IMR-90 (cell line): ENCODE data around the gene CUL1. TPM values are rescaled to one million over a fixed set of nuclear protein-coding genes. Genes with fewer than 3 reads are reported as not detected.

Source experiments
- ATAC-seq: fragments of 200-7000 bp; cut with Tn5 transposase; 2 replicates; pipeline ENCODE4 v1.9.1; 2020; ENCODE audit warnings: low read depth, mild to moderate bottlenecking, moderate library complexity
- BruUV-seq: library from RNA; stranded (reverse); fragments of 400-500 nt; replicated peaks from 2 replicates; lab custom pipeline; 2021; lab: Mats Ljungman, UMichigan
- CTCF ChIA-PET: fragments of 300-600 bp; formaldehyde crosslinking; extraction: SDS; loops from one replicate; lab custom pipeline; 2021; ENCODE audit warnings: antibody characterized with exemption; lab: Yijun Ruan, JAX
- POLR2A ChIA-PET: fragments of 300-600 bp; sonication (Branson Sonifier 250); formaldehyde crosslinking; loops from one replicate; lab custom pipeline; 2022; ENCODE audit warnings: antibody characterized with exemption; ENCODE audit not compliant: unreplicated experiment; lab: Charles Lee
- DNase-seq: peaks from one replicate; pipeline ENCODE4 v3.0.0; 2013
- H2AFZ ChIP-seq: replicated peaks from 2 replicates; pipeline ENCODE3; 2013; ENCODE audit warnings: low read length, mild to moderate bottlenecking; ENCODE audit not compliant: poor library complexity
- H2AK5ac ChIP-seq: 2 replicates; pipeline ENCODE4 v1.6.1; 2013; ENCODE audit warnings: low read depth, low read length, inconsistent platforms
- H2AK9ac ChIP-seq: replicated peaks from 2 replicates; pipeline ENCODE3; 2013; ENCODE audit warnings: mild to moderate bottlenecking, low read depth, low read length, moderate library complexity; ENCODE audit not compliant: poor library complexity
- H2BK120ac ChIP-seq: 2 replicates; pipeline ENCODE4 v1.6.1; 2013; ENCODE audit warnings: low read depth, low read length, inconsistent platforms
- H2BK15ac ChIP-seq: 3 replicates; pipeline ENCODE4 v1.6.1; 2013; ENCODE audit warnings: low read depth, low read length, inconsistent platforms
- H2BK20ac ChIP-seq: 2 replicates; pipeline ENCODE4 v1.6.1; 2013; ENCODE audit warnings: low read depth, mild to moderate bottlenecking, inconsistent platforms, low read length, moderate library complexity
- H2BK5ac ChIP-seq: 2 replicates; pipeline ENCODE4 v1.6.1; 2013; ENCODE audit warnings: mild to moderate bottlenecking, low read depth, low read length, inconsistent platforms; ENCODE audit not compliant: poor library complexity, severe bottlenecking
- H3K14ac ChIP-seq: replicated peaks from 2 replicates; pipeline ENCODE4 v1.6.1; 2013; ENCODE audit warnings: low read depth, low read length, inconsistent platforms
- H3K18ac ChIP-seq: 2 replicates; pipeline ENCODE4 v1.6.1; 2013; ENCODE audit warnings: low read depth, low read length, control low read depth
- H3K23ac ChIP-seq: 2 replicates; pipeline ENCODE4 v1.6.1; 2013; ENCODE audit warnings: low read depth, low read length, inconsistent platforms
- H3K27ac ChIP-seq: 2 replicates; pipeline ENCODE4 v1.5.1; 2013; ENCODE audit warnings: mild to moderate bottlenecking, control low read depth, low read length; ENCODE audit not compliant: insufficient read depth
- H3K27me3 ChIP-seq: 2 replicates; pipeline ENCODE4 v1.6.1; 2013; ENCODE audit warnings: low read length; ENCODE audit not compliant: control insufficient read depth, insufficient read depth
- H3K36me3 ChIP-seq: 2 replicates; pipeline ENCODE4 v1.6.1; 2013; ENCODE audit warnings: low read length, mixed read lengths; ENCODE audit not compliant: control insufficient read depth, insufficient read depth
- H3K4ac ChIP-seq: 2 replicates; pipeline ENCODE4 v1.6.1; 2013; ENCODE audit warnings: low read depth, low read length, inconsistent platforms
- H3K4me1 ChIP-seq: 2 replicates; pipeline ENCODE4 v1.6.1; 2013; ENCODE audit warnings: low read length, mixed read lengths; ENCODE audit not compliant: control insufficient read depth, insufficient read depth
- H3K4me2 ChIP-seq: 2 replicates; pipeline ENCODE4 v1.6.1; 2013; ENCODE audit warnings: low read depth, mild to moderate bottlenecking, control low read depth, low read length, moderate library complexity
- H3K4me3 ChIP-seq: 2 replicates; pipeline ENCODE4 v1.5.1; 2013; ENCODE audit warnings: low read depth, mild to moderate bottlenecking, control low read depth, low read length, moderate library complexity; ENCODE audit not compliant: insufficient read depth
- H3K56ac ChIP-seq: 2 replicates; pipeline ENCODE4 v1.6.1; 2013; ENCODE audit warnings: low read length, inconsistent platforms; ENCODE audit not compliant: insufficient read depth; ENCODE audit errors: extremely low read depth
- H3K79me1 ChIP-seq, 2 experiments: 2 replicates each; pipeline ENCODE4 v1.6.1; 2013; ENCODE audit warnings: low read length in 2 of 2, inconsistent platforms in 1 of 2, low read depth in 1 of 2
- H3K9ac ChIP-seq: 2 replicates; pipeline ENCODE4 v1.6.1; 2013; ENCODE audit warnings: low read depth, low read length, control low read depth
- H3K9me1 ChIP-seq: 2 replicates; pipeline ENCODE4 v1.6.1; 2013; ENCODE audit warnings: low read length, inconsistent platforms; ENCODE audit not compliant: insufficient read depth
- H3K9me3 ChIP-seq: 2 replicates; pipeline ENCODE4 v1.6.1; 2013; ENCODE audit warnings: low read length; ENCODE audit not compliant: control insufficient read depth, insufficient read depth
- H4K20me1 ChIP-seq: 2 replicates; pipeline ENCODE4 v1.6.1; 2013; ENCODE audit warnings: low read length, inconsistent platforms; ENCODE audit not compliant: insufficient read depth
- H4K5ac ChIP-seq: 2 replicates; pipeline ENCODE4 v1.6.1; 2013; ENCODE audit warnings: mild to moderate bottlenecking, low read depth, low read length, control low read depth
- H4K8ac ChIP-seq, 2 experiments: 2 replicates each; pipeline ENCODE4 v1.6.1; 2013; ENCODE audit warnings: low read depth in 2 of 2, low read length in 2 of 2, control low read depth in 1 of 2, inconsistent platforms in 1 of 2
- H4K91ac ChIP-seq: 2 replicates; pipeline ENCODE4 v1.6.1; 2013; ENCODE audit warnings: low read depth, low read length, inconsistent platforms; ENCODE audit not compliant: insufficient read depth
- BHLHE40 ChIP-seq: fragments of 150-350 bp; IDR thresholded peaks from 2 replicates; pipeline ENCODE4 v1.6.1; 2016; ENCODE audit warnings: mild to moderate bottlenecking, low read depth, low read length
- CEBPB ChIP-seq: IDR thresholded peaks from 2 replicates; pipeline ENCODE4 v1.6.1; 2012; ENCODE audit warnings: low read depth, low read length, improper control_type of control experiment
- CTCF ChIP-seq: conservative IDR thresholded peaks from 2 replicates; pipeline ENCODE4 v1.5.1; 2012; ENCODE audit warnings: mild to moderate bottlenecking, low read depth, low read length, improper control_type of control experiment
- ELK1 ChIP-seq: fragments of 150-350 bp; IDR thresholded peaks from 2 replicates; pipeline ENCODE4 v1.6.1; 2016; ENCODE audit warnings: low read depth, mild to moderate bottlenecking, low read length, moderate library complexity, borderline replicate concordance
- MAFK ChIP-seq: IDR thresholded peaks from 2 replicates; pipeline ENCODE4 v1.6.1; 2012; ENCODE audit warnings: low read depth, low read length, improper control_type of control experiment
- MAZ ChIP-seq: IDR thresholded peaks from 2 replicates; pipeline ENCODE4 v1.6.1; 2012; ENCODE audit warnings: low read depth, mild to moderate bottlenecking, low read length, improper control_type of control experiment, moderate library complexity, borderline replicate concordance
- MXI1 ChIP-seq: IDR thresholded peaks from 2 replicates; pipeline ENCODE4 v1.6.1; 2012; ENCODE audit warnings: low read depth, mild to moderate bottlenecking, low read length, moderate library complexity, borderline replicate concordance
- NFE2L2 ChIP-seq: fragments of 150-350 bp; IDR thresholded peaks from 2 replicates; pipeline ENCODE4 v1.6.1; 2016; ENCODE audit warnings: low read depth, mild to moderate bottlenecking, low read length
- POLR2A ChIP-seq: IDR thresholded peaks from 2 replicates; pipeline ENCODE4 v1.6.1; 2012; ENCODE audit warnings: mild to moderate bottlenecking, low read depth, low read length
- RCOR1 ChIP-seq: IDR thresholded peaks from 2 replicates; pipeline ENCODE4 v1.6.1; 2012; ENCODE audit warnings: mild to moderate bottlenecking, low read length, improper control_type of control experiment; ENCODE audit not compliant: insufficient replicate concordance
- RFX5 ChIP-seq: IDR thresholded peaks from 2 replicates; pipeline ENCODE4 v1.8.0; 2012; ENCODE audit warnings: low read depth, mild to moderate bottlenecking, low read length, moderate library complexity
- USF2 ChIP-seq: fragments of 150-350 bp; IDR thresholded peaks from 2 replicates; pipeline ENCODE4 v1.6.1; 2017; ENCODE audit warnings: mild to moderate bottlenecking, antibody characterized with exemption, low read length, low read depth
- WGBS, 2 experiments: methylation state at CpG; one replicate each; pipeline versions ENCODE4 v1.1.5 to v1.1.7; 2013; ENCODE audit warnings: missing lambda C conversion rate in 2 of 2; ENCODE audit not compliant: insufficient read length in 1 of 2; ENCODE audit errors: extremely low coverage in 2 of 2; 5-methylcytosine and 5-hydroxymethylcytosine counted together
- dilution Hi-C: fragments of 300-500 bp; cut with HindIII; formaldehyde crosslinking; loops from one replicate; pipeline ENCODE4 v1.14.3; 2018; ENCODE audit warnings: low sequenced_read_pairs; ENCODE audit not compliant: unreplicated experiment
- in situ Hi-C: fragments of 300-500 bp; cut with MboI; formaldehyde crosslinking; loops from 3 replicates; pipeline ENCODE4 v1.14.3; 2019; ENCODE audit warnings: low sequenced_read_pairs, inconsistent platforms, mixed read lengths
- intact Hi-C: fragments of 100-400 bp; cut with micrococcal nuclease; formaldehyde crosslinking; loops from 2 replicates; pipeline ENCODE4 v1.10.0; 2022
- polyA plus RNA-seq, 3 experiments: library from polyadenylated mRNA; depleted of rRNA; stranded (reverse); fragments of >200 nt; gene quantifications; 2 replicates each; pipeline ENCODE4 v1.2.3, GENCODE V29; 2012; ENCODE audit warnings: low replicate concordance in 1 of 3
- total RNA-seq: library from RNA; depleted of rRNA; stranded (reverse); fragments of >200 nt; gene quantifications from 2 replicates; pipeline ENCODE4 v1.2.3, GENCODE V29; 2012

CUL1 gene
- total and polyA plus RNA-seq, 2 of the 4 experiments (the other 2 are of a cell fraction), result 44.0 to 46.2 TPM

GRCh38 chr7:148793590-148793989 lies 94.9 kb downstream of the CUL1 start:
- ChIA-PET CTCF (no interaction called here), POLR2A (no interaction called here)
- Histone ChIP-seq H3K36me3 (peaks cover 48% of the 10 kb centered on the region), H2BK120ac (no peak overlapping the region), H3K18ac (no peak overlapping the region), H3K27me3 (no peaks in the 10 kb centered on the region), H3K4me2 (no peak overlapping the region), H3K23ac (no peak overlapping the region), H2BK15ac (no peak overlapping the region), H3K9me1 (no peaks in the 10 kb centered on the region), H3K79me1 (peaks cover 0 to 14% of the 10 kb centered on the region in 2 experiments; a peak in 2 of 4 replicates), H3K56ac (no peak overlapping the region), H3K4me3 (no peak overlapping the region), H4K91ac (no peak overlapping the region), H2AK5ac (no peak overlapping the region), H2AK9ac (no peak overlapping the region), H4K5ac (no peak overlapping the region), H4K8ac (no peak overlapping the region), H3K4me1 (no peaks in the 10 kb centered on the region), H3K27ac (peak overlapping the region; percentile 36; the same call in 1 of the 2 replicates), H2BK20ac (no peak overlapping the region), H3K9ac (no peak overlapping the region), H2AFZ (no peak overlapping the region), H3K14ac (no peak overlapping the region), H3K9me3 (no peaks in the 10 kb centered on the region), H3K4ac (no peak overlapping the region), H4K20me1 (no peaks in the 10 kb centered on the region), H2BK5ac (peak overlapping the region; percentile 28)
- dilution Hi-C loops (no loop called here), in situ Hi-C loops (no loop called here), intact Hi-C loops (loop anchor here (5.0 kb wide), 1 partner anchor 169 kb away; no protein-coding TSS in a partner anchor)
- TF ChIP-seq ELK1 (no peak), MAZ (no peak), MAFK (peak; percentile 95), NFE2L2 (peak; percentile 96), POLR2A (no peak), BHLHE40 (no peak), RCOR1 (no peak), RFX5 (no peak), USF2 (no peak), CTCF (no peak), CEBPB (no peak), MXI1 (no peak)
- DNase-seq (no peak), ATAC-seq (no peak)
- WGBS, 2 experiments, result no CpG with 5 or more reads among the region's 1 CpG
- no TSS peak for BruUV-seq
